RWPE2 (cell line): ENCODE data around the gene HDAC11.

Source experiments
- ATAC-seq: fragments of 200-7000 bp; cut with Tn5 transposase; 3 replicates; pipeline ENCODE4 v1.9.1; 2021; ENCODE audit warnings: low read depth
- DNase-seq: peaks from one replicate; pipeline ENCODE4 v3.0.0-alpha.2; 2020; ENCODE audit warnings: low spot score
- H3K27ac ChIP-seq: fragments of 450-650 bp; 2 replicates; pipeline ENCODE4 v1.5.1; 2017; ENCODE audit warnings: mild to moderate bottlenecking; ENCODE audit not compliant: poor library complexity, severe bottlenecking
- H3K27me3 ChIP-seq: fragments of 250-450 bp; sonication (Bioruptor Pico); 2 replicates; pipeline ENCODE4 v1.5.1; 2021; ENCODE audit warnings: mild to moderate bottlenecking, moderate library complexity; ENCODE audit not compliant: insufficient read depth, poor library complexity, severe bottlenecking
- H3K36me3 ChIP-seq: fragments of 250-450 bp; sonication (Bioruptor Pico); 2 replicates; pipeline ENCODE4 v1.5.1; 2020; ENCODE audit warnings: low read depth, mild to moderate bottlenecking, moderate library complexity
- H3K4me1 ChIP-seq: fragments of 250-450 bp; sonication (Bioruptor Pico); 2 replicates; pipeline ENCODE4 v1.5.1; 2021; ENCODE audit warnings: mild to moderate bottlenecking, moderate library complexity; ENCODE audit not compliant: insufficient read depth, poor library complexity, severe bottlenecking
- H3K4me3 ChIP-seq: fragments of 250-450 bp; sonication (Bioruptor Pico); 2 replicates; pipeline ENCODE4 v1.5.1; 2021; ENCODE audit warnings: mild to moderate bottlenecking, moderate library complexity; ENCODE audit not compliant: severe bottlenecking
- H3K9me3 ChIP-seq: fragments of 250-450 bp; sonication (Bioruptor Pico); 2 replicates; pipeline ENCODE4 v1.5.1; 2021; ENCODE audit warnings: mild to moderate bottlenecking, moderate library complexity; ENCODE audit not compliant: severe bottlenecking
- CTCF ChIP-seq: fragments of 450-650 bp; IDR thresholded peaks from one replicate; pipeline ENCODE4 v1.5.1; 2017; ENCODE audit warnings: mild to moderate bottlenecking, moderate library complexity; ENCODE audit not compliant: poor library complexity, severe bottlenecking

HDAC11 gene

GRCh38 chr3:13451301-13451673 is 28.8 kb upstream of the HDAC11 start:
- DNase-seq (no peak), ATAC-seq (peak; percentile 24)
- Histone ChIP-seq H3K4me3 (peak overlapping the region; percentile 35), H3K27ac (peak overlapping the region; percentile 16), H3K36me3 (no peaks in the 10 kb centered on the region), H3K9me3 (no peaks in the 10 kb centered on the region), H3K27me3 (no peaks in the 10 kb centered on the region), H3K4me1 (peaks cover 16% of the 10 kb centered on the region)
- no peak for TF ChIP-seq CTCF

- peak; percentile 17; the same call in 1 of the 3 replicates for ATAC-seq
- no peak for DNase-seq
- Histone ChIP-seq H3K4me3 (no peak overlapping the region), H3K36me3 (no peaks in the 10 kb centered on the region), H3K27ac (peak overlapping the region; percentile 16), H3K9me3 (no peaks in the 10 kb centered on the region), H3K4me1 (peaks cover 16% of the 10 kb centered on the region), H3K27me3 (no peaks in the 10 kb centered on the region)
- TF ChIP-seq CTCF = peak; percentile 82
Measured at GRCh38 chr3:13452490-13453335, 27.4 kb upstream of the HDAC11 start.

- ATAC-seq = no peak
- Histone ChIP-seq H3K27ac (no peak overlapping the region), H3K27me3 (no peaks in the 10 kb centered on the region), H3K36me3 (no peaks in the 10 kb centered on the region), H3K4me3 (no peak overlapping the region), H3K9me3 (no peaks in the 10 kb centered on the region), H3K4me1 (peaks cover 16% of the 10 kb centered on the region)
- no peak for TF ChIP-seq CTCF
- no peak for DNase-seq
Measured at GRCh38 chr3:13455644-13456043, 24.5 kb upstream of the HDAC11 start.

- Histone ChIP-seq H3K4me1 (peaks cover 10% of the 10 kb centered on the region), H3K27ac (no peak overlapping the region), H3K4me3 (no peak overlapping the region), H3K9me3 (no peaks in the 10 kb centered on the region), H3K27me3 (no peaks in the 10 kb centered on the region), H3K36me3 (no peaks in the 10 kb centered on the region)
- no peak for TF ChIP-seq CTCF
- DNase-seq (no peak), ATAC-seq (no peak)
Measured at GRCh38 chr3:13457593-13457992, 22.5 kb upstream of the HDAC11 start.
